Upper lobe of right lung (tissue), 1 donor: Measurements from ENCODE around the gene GLIS1. TPM values are rescaled to one million over a fixed set of nuclear protein-coding genes. Genes with fewer than 3 reads are reported as not detected.
A peak's percentile ranks its signal among the peaks of the same experiment; 100 is the strongest.

ENCODE experiments used
- ATAC-seq: fragments of 200-7000 bp; cut with Tn5 transposase; one replicate; pipeline ENCODE4 v1.9.1; 2020; ENCODE audit warnings: mild to moderate bottlenecking, moderate library complexity
- DNase-seq: peaks from one replicate; pipeline ENCODE4 v3.0.0-alpha.2; 2020
- H3K27ac ChIP-seq: fragments of 200-600 bp; one replicate; pipeline ENCODE4 v1.8.0; 2022
- H3K27me3 ChIP-seq: fragments of 200-600 bp; one replicate; pipeline ENCODE4 v1.8.0; 2022; ENCODE audit warnings: mild to moderate bottlenecking
- H3K36me3 ChIP-seq: fragments of 200-600 bp; one replicate; pipeline ENCODE4 v1.8.0; 2022
- H3K4me1 ChIP-seq: fragments of 200-600 bp; one replicate; pipeline ENCODE4 v1.8.0; 2022
- H3K4me3 ChIP-seq: fragments of 200-600 bp; one replicate; pipeline ENCODE4 v1.8.0; 2022; ENCODE audit warnings: mild to moderate bottlenecking
- H3K9me3 ChIP-seq: fragments of 200-600 bp; one replicate; pipeline ENCODE4 v1.8.0; 2022
- CTCF ChIP-seq: fragments of 200-600 bp; IDR thresholded peaks from one replicate; pipeline ENCODE4 v1.8.0; 2022; ENCODE audit warnings: antibody characterized with exemption
- intact Hi-C: fragments of 100-400 bp; cut with DNase I; formaldehyde crosslinking; loops from one replicate; pipeline ENCODE4 v1.11.0; 2022
- total RNA-seq: library from RNA; stranded (reverse); fragmentation: NEBNext Ultra II Directional; extraction: Animal tissue kit (Norgen Biotek cat#: 25700); gene quantifications from one replicate; pipeline ENCODE4 v1.2.1, GENCODE V29; 2021
- donor health status: DM: no; HTN: yes; CAD: no; lungs with severe emphysema.

The GLIS1 gene
- total RNA-seq, 1 donor from 2014 or later = 0.14 TPM

GRCh38 chr1:53606651-53607051 is 132.3 kb downstream of the GLIS1 start:
- intact Hi-C loops = no loop called here
- no peak for ATAC-seq
- peak; percentile 39 for DNase-seq

GRCh38 chr1:53606197-53606596 is 132.8 kb downstream of the GLIS1 start:
- no peaks in the 10 kb centered on the region for H3K27me3 ChIP-seq
- H3K4me1 ChIP-seq = no peaks in the 10 kb centered on the region
- ATAC-seq (no peak), DNase-seq (peak; percentile 55)
- intact Hi-C loops = no loop called here
- no peak overlapping the region for H3K4me3 ChIP-seq
- H3K36me3 ChIP-seq = no peaks in the 10 kb centered on the region
- H3K9me3 ChIP-seq = peaks cover 6% of the 10 kb centered on the region
- H3K27ac ChIP-seq = no peak overlapping the region
- no peak for TF ChIP-seq CTCF

More at GRCh38 chr1:53606651-53607051, 132.3 kb downstream of the GLIS1 start:
- H3K27me3 ChIP-seq = no peaks in the 10 kb centered on the region
- no peak overlapping the region for H3K27ac ChIP-seq
- peaks cover 6% of the 10 kb centered on the region for H3K9me3 ChIP-seq
- no peak overlapping the region for H3K4me3 ChIP-seq
- H3K36me3 ChIP-seq = no peaks in the 10 kb centered on the region
- no peaks in the 10 kb centered on the region for H3K4me1 ChIP-seq
- no peak for TF ChIP-seq CTCF

GRCh38 chr1:53605181-53605580 is 133.8 kb downstream of the GLIS1 start:
- no peak for TF ChIP-seq CTCF
- DNase-seq (peak; percentile 38), ATAC-seq (no peak)
- intact Hi-C loops = no loop called here
- H3K27ac ChIP-seq = no peak overlapping the region
- H3K36me3 ChIP-seq = no peaks in the 10 kb centered on the region
- no peaks in the 10 kb centered on the region for H3K4me1 ChIP-seq
- no peaks in the 10 kb centered on the region for H3K27me3 ChIP-seq
- no peak overlapping the region for H3K4me3 ChIP-seq
- no peaks in the 10 kb centered on the region for H3K9me3 ChIP-seq

- H3K27ac ChIP-seq = no peak overlapping the region
- TF ChIP-seq CTCF = no peak
- no peaks in the 10 kb centered on the region for H3K9me3 ChIP-seq
- DNase-seq (no peak), ATAC-seq (no peak)
- H3K36me3 ChIP-seq = no peaks in the 10 kb centered on the region
- H3K4me1 ChIP-seq = no peaks in the 10 kb centered on the region
- no peaks in the 10 kb centered on the region for H3K27me3 ChIP-seq
- H3K4me3 ChIP-seq = no peak overlapping the region
- intact Hi-C loops = no loop called here
Measured at GRCh38 chr1:53604291-53604919, 134.6 kb downstream of the GLIS1 start.

- intact Hi-C loops = no loop called here
- no peak for TF ChIP-seq CTCF
- DNase-seq = peak; percentile 28
Measured at GRCh38 chr1:53603431-53603830, 135.5 kb downstream of the GLIS1 start.

More at GRCh38 chr1:53603431-53603830, 135.5 kb downstream of the GLIS1 start:
- H3K27me3 ChIP-seq = no peaks in the 10 kb centered on the region
- H3K4me1 ChIP-seq = no peaks in the 10 kb centered on the region
- no peaks in the 10 kb centered on the region for H3K9me3 ChIP-seq
- H3K4me3 ChIP-seq = no peak overlapping the region
- no peak for ATAC-seq
- H3K27ac ChIP-seq = no peak overlapping the region
- H3K36me3 ChIP-seq = no peaks in the 10 kb centered on the region
